SK-N-SH (cell line): ENCODE data around the gene WDR33. TPM values are rescaled to one million over a fixed set of nuclear protein-coding genes. Genes with fewer than 3 reads are reported as not detected.

Source experiments
- CTCF ChIA-PET: fragments of 300-600, 350-600 bp; formaldehyde crosslinking; extraction: SDS; loops from one replicate; lab custom pipeline; 2021; lab: Yijun Ruan, JAX
- POLR2A ChIA-PET: fragments of 350-600 bp; sonication (Branson Sonifier 250); formaldehyde crosslinking; extraction: SDS; loops from one replicate; lab custom pipeline; 2020; ENCODE audit warnings: antibody characterized with exemption, inconsistent platforms; lab: Yijun Ruan, JAX
- DNase-seq: peaks from one replicate; pipeline ENCODE4 v3.0.0; 2012
- H2AFZ ChIP-seq: fragments of 200-600 bp; sonication (generic); 2 replicates; pipeline ENCODE4 v1.8.1; 2016; ENCODE audit warnings: antibody characterized with exemption, mild to moderate bottlenecking, low read depth
- H3F3A ChIP-seq: fragments of 200-600 bp; sonication (generic); replicated peaks from 2 replicates; pipeline ENCODE3; 2016; ENCODE audit warnings: antibody characterized with exemption, mild to moderate bottlenecking; ENCODE audit not compliant: insufficient read depth
- H3K27ac ChIP-seq, 2 experiments: fragments of 200-500 bp in 1 of 2; fragments of 200-600 bp in 1 of 2; sonication (Bioruptor generic) in 1 of 2; sonication (generic), shearing (Covaris generic) in 1 of 2; 2 replicates each; pipeline versions ENCODE4 v1.5.1 to v1.6.1; 2014 to 2016; ENCODE audit warnings: low read depth in 2 of 2, inconsistent platforms in 1 of 2, low read length in 1 of 2, mild to moderate bottlenecking in 1 of 2, mixed read lengths in 1 of 2
- H3K27me3 ChIP-seq: fragments of 200-600 bp; sonication (generic), shearing (Covaris generic); 2 replicates; pipeline ENCODE4 v1.6.1; 2016; ENCODE audit warnings: mixed run types; ENCODE audit not compliant: insufficient read depth
- H3K36me3 ChIP-seq, 2 experiments: fragments of 200-500 bp in 1 of 2; fragments of 200-600 bp in 1 of 2; sonication (Bioruptor generic) in 1 of 2; sonication (generic) in 1 of 2; replicated peaks in 1 of 2; 2 replicates each; pipeline versions ENCODE3 to v1.5.1; 2014 to 2016; ENCODE audit warnings: low read length in 1 of 2, mild to moderate bottlenecking in 1 of 2; ENCODE audit not compliant: insufficient read depth in 2 of 2, control insufficient read depth in 1 of 2
- H3K4me1 ChIP-seq, 2 experiments: fragments of 200-500 bp in 1 of 2; fragments of 200-600 bp in 1 of 2; sonication (Bioruptor generic) in 1 of 2; sonication (generic), shearing (Covaris generic) in 1 of 2; 2 replicates each; pipeline versions ENCODE4 v1.5.1 to v1.6.1; 2014 to 2016; ENCODE audit warnings: low read depth in 1 of 2, low read length in 1 of 2, mixed run types in 1 of 2; ENCODE audit not compliant: insufficient read depth in 2 of 2, control insufficient read depth in 1 of 2
- H3K4me2 ChIP-seq: fragments of 200-600 bp; sonication (generic), shearing (Covaris generic); 2 replicates; pipeline ENCODE4 v1.6.1; 2017; ENCODE audit warnings: mixed run types
- H3K4me3 ChIP-seq, 2 experiments: fragments of 200-500 bp in 1 of 2; fragments of 200-600 bp in 1 of 2; sonication (Bioruptor generic) in 1 of 2; sonication (generic), shearing (Covaris generic) in 1 of 2; 2 replicates each; pipeline versions ENCODE4 v1.5.1 to v1.8.1; 2014 to 2016; ENCODE audit warnings: low read depth in 2 of 2, inconsistent platforms in 1 of 2, low read length in 1 of 2, mild to moderate bottlenecking in 1 of 2, mixed read lengths in 1 of 2, moderate library complexity in 1 of 2
- H3K79me2 ChIP-seq: fragments of 200-600 bp; sonication (generic); 2 replicates; pipeline ENCODE4 v1.8.1; 2017; ENCODE audit warnings: mild to moderate bottlenecking; ENCODE audit not compliant: insufficient read depth
- H3K9ac ChIP-seq: fragments of 200-600 bp; sonication (generic); 2 replicates; pipeline ENCODE4 v1.6.1; 2017; ENCODE audit warnings: mixed run types
- H3K9me2 ChIP-seq: fragments of 200-600 bp; sonication (generic); 2 replicates; pipeline ENCODE4 v1.6.1; 2017; ENCODE audit warnings: mixed run types
- H3K9me3 ChIP-seq: fragments of 200-600 bp; sonication (generic); 2 replicates; pipeline ENCODE4 v1.6.1; 2017; ENCODE audit warnings: mixed run types, mild to moderate bottlenecking, moderate library complexity
- H4K20me1 ChIP-seq: fragments of 200-600 bp; sonication (generic); 2 replicates; pipeline ENCODE4 v1.6.1; 2017; ENCODE audit warnings: mild to moderate bottlenecking, mixed run types; ENCODE audit not compliant: insufficient read depth
- EP300 ChIP-seq, 2 experiments: IDR thresholded peaks; 2 replicates each; pipeline versions ENCODE4 v1.4.0 to v1.6.1; 2012; ENCODE audit warnings: borderline replicate concordance in 1 of 2, low read depth in 1 of 2, low read length in 1 of 2
- FOSL2 ChIP-seq: IDR thresholded peaks from 2 replicates; pipeline ENCODE4 v1.4.0; 2012; ENCODE audit warnings: low read depth, mild to moderate bottlenecking, moderate library complexity, borderline replicate concordance
- GATA2 ChIP-seq: sonication (generic); formaldehyde crosslinking; IDR thresholded peaks from 2 replicates; pipeline ENCODE4 v1.5.0; 2020; ENCODE audit warnings: mild to moderate bottlenecking, missing genetic modification reagents
- JUND ChIP-seq: IDR thresholded peaks from 2 replicates; pipeline ENCODE4 v1.4.0; 2012
- NFIC ChIP-seq: IDR thresholded peaks from 2 replicates; pipeline ENCODE4 v1.4.0; 2012; ENCODE audit warnings: borderline replicate concordance
- NRF1 ChIP-seq: IDR thresholded peaks from 2 replicates; pipeline ENCODE4 v1.6.1; 2012; ENCODE audit warnings: low read depth, mild to moderate bottlenecking, low read length
- RCOR1 ChIP-seq: fragments of 150-350 bp; IDR thresholded peaks from 2 replicates; pipeline ENCODE4 v1.6.1; 2017; ENCODE audit warnings: antibody characterized with exemption, low read length
- YY1 ChIP-seq: IDR thresholded peaks from 2 replicates; pipeline ENCODE4 v1.4.0; 2012; ENCODE audit warnings: low read depth, mild to moderate bottlenecking
- WGBS: methylation state at CpG from one replicate; pipeline ENCODE4 v1.1.6; 2017; ENCODE audit warnings: low lambda C conversion rate; 5-methylcytosine and 5-hydroxymethylcytosine counted together
- polyA plus RNA-seq, 3 experiments: library from polyadenylated mRNA; depleted of rRNA; stranded (reverse); fragments of >200 nt; gene quantifications; 2 replicates each; pipeline ENCODE4 v1.2.3, GENCODE V29; 2012
- TF ChIP-seq, protein P1 (sequence below): fragments of 150-350 bp; IDR thresholded peaks from 2 replicates; pipeline ENCODE4 v1.6.1; 2017; ENCODE audit warnings: antibody characterized with exemption, low read length, low read depth, borderline replicate concordance

WDR33 gene
- polyA plus RNA-seq, 1 of the 3 experiments (the other 2 are of a cell fraction): 12.4 TPM

DNA sequence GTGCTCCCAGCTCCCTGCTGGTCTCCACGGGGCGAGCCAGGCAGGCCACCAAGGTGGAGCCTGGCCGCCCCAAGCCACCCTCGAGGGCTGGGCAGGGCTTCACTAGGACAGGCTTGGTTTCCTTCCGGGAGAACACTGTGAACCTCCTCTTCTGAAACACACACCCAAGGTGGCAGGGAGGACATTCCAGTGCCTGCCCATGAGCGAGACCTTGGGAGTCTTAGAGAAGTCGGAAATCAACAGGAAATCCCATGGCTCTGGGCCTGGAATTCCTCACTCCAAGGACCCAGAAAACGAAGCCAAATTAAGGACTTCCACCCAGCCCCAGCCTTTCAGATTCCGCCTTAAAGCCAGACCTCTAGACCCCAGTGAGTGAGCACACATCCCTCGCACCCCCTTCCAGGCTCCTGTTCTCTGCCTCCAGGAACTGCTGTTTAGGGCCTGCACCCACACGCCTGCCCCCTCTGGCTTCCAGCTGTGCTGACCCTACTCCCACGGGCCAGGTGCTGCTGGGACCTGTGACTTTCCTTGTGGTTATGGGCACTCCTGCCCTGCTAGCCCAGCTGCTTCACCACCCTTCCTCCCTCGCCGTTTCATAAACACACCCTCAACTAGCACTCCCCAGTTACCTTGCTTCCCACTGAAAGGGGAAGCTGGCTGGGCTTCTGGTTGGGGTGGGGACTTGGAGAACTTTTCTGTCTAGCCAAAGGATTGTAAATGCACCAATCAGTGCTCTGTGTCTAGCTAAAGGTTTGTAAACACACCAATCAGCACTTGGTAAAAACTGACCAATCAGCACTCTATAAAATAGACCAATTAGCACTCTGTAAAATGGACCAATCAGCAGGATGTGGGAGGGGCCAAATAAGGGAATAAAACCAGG lies 151.3 kb downstream of the WDR33 start:
- Histone ChIP-seq H3K36me3 (no peaks in the 10 kb centered on the region), H3K4me3 (no peak overlapping the region), H3K9ac (no peak overlapping the region), H3K79me2 (no peaks in the 10 kb centered on the region), H4K20me1 (no peaks in the 10 kb centered on the region), H2AFZ (no peak overlapping the region), H3K9me2 (no peaks in the 10 kb centered on the region), H3K9me3 (no peaks in the 10 kb centered on the region), H3F3A (no peaks in the 10 kb centered on the region), H3K27me3 (no peaks in the 10 kb centered on the region), H3K27ac (no peak overlapping the region), H3K4me1 (peaks cover 0 to 31% of the 10 kb centered on the region in 2 experiments; a peak in 1 of 4 replicates), H3K4me2 (no peak overlapping the region)
- WGBS: 77% methylated on average over 12 of the region's 14 CpGs
- TF ChIP-seq RCOR1 (no peak), EP300 (IDR thresholded peaks at IDR 0.05; ENCODE audit: borderline replicate concordance in 1 of 2, low read depth in 1 of 2, low read length in 1 of 2) (no peak), NFIC (no peak)
- DNase-seq: no peak
- ChIA-PET CTCF (no interaction called here), POLR2A (no interaction called here)

DNA sequence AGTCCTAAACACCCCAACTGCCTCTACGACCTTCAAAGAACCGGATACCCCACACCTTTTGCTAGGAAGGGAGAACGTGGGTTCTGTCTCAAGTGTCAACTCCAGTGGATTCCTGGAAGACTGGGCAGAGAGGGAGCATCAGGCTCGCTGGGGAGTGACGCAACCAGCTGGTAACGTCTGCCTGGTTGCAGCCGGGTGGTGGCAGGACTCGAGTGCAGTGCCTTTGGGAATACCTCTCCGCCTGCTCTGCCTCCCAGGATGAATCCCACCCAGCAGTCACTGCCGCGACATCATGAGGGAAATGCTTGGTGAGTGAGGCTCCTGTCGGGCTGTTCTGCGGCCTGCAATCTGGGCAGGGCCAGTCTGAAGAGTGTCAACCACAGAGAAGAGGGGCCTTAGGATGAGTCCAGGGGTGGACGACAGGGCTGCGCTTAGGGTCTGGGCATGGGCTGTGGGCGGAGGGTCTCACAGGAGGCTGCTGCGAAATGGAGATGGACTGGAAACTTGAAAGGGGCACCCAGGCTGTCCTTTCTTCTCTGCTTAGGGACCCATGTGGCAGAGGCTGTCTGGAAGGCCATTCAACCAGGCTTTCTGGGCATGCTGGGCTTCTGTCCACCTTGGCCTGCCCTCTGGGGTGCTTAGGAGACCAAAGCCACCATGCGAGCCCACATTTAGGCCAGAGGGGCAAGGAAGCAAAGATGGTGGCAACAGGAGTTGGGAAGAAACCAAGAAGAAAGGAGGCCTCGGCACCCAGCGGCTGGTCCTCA lies 152.1 kb downstream of the WDR33 start:
- Histone ChIP-seq H3K27me3 (no peaks in the 10 kb centered on the region), H3K27ac (no peak overlapping the region)
- TF ChIP-seq, protein P1, sequence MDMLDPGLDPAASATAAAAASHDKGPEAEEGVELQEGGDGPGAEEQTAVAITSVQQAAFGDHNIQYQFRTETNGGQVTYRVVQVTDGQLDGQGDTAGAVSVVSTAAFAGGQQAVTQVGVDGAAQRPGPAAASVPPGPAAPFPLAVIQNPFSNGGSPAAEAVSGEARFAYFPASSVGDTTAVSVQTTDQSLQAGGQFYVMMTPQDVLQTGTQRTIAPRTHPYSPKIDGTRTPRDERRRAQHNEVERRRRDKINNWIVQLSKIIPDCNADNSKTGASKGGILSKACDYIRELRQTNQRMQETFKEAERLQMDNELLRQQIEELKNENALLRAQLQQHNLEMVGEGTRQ: no peak
- TF ChIP-seq FOSL2: no peak
- no peak for TF ChIP-seq YY1
- TF ChIP-seq JUND: no peak
- no peak for TF ChIP-seq NRF1
- TF ChIP-seq GATA2 (CRISPR knock-in tag): no peak
- TF ChIP-seq, all 33 proteins: peak for 0
- ChIA-PET POLR2A (no interaction called here), CTCF (interaction anchor here (0.9 kb wide), 1 partner anchor 9 kb away, joined by 3 read pairs; no protein-coding TSS in a partner anchor)
- Histone ChIP-seq H3K4me1 (peaks cover 0 to 36% of the 10 kb centered on the region in 2 experiments; a peak in 1 of 4 replicates), H3K9me2 (no peaks in the 10 kb centered on the region), H3K79me2 (no peaks in the 10 kb centered on the region), H2AFZ (no peak overlapping the region), H3K4me2 (no peak overlapping the region), H3K4me3 (no peak overlapping the region), H3K36me3 (no peaks in the 10 kb centered on the region), H3K9me3 (no peaks in the 10 kb centered on the region), H3F3A (no peaks in the 10 kb centered on the region), H3K9ac (no peak overlapping the region), H4K20me1 (no peaks in the 10 kb centered on the region)
- WGBS: 78% methylated on average over 17 of the region's 20 CpGs
- no peak for DNase-seq
